HEK293T (cell line): ENCODE measurements around the gene PFN4.
A peak's percentile ranks its signal among the peaks of the same experiment; 100 is the strongest.

ENCODE experiments used
- CTCF ChIA-PET: fragments of 350-600 bp; formaldehyde crosslinking; extraction: SDS; loops from one replicate; lab custom pipeline; 2021; ENCODE audit warnings: antibody characterized with exemption, inconsistent platforms; lab: Yijun Ruan, JAX
- POLR2A ChIA-PET: fragments of 350-600 bp; formaldehyde crosslinking; extraction: SDS; loops from one replicate; lab custom pipeline; 2020; ENCODE audit warnings: antibody characterized with exemption, inconsistent platforms; lab: Yijun Ruan, JAX
- DNase-seq: peaks from one replicate; pipeline ENCODE4 v3.0.0; 2012; ENCODE audit warnings: mixed read lengths; ENCODE audit errors: extremely low spot score
- ARNT ChIP-seq: fragments of 450-650 bp; IDR thresholded peaks from 2 replicates; pipeline ENCODE4 v1.6.1; 2017; ENCODE audit warnings: mild to moderate bottlenecking
- BHLHE40 ChIP-seq: fragments of 450-650 bp; IDR thresholded peaks from 2 replicates; pipeline ENCODE4 v1.6.1; 2016; ENCODE audit warnings: mild to moderate bottlenecking, moderate library complexity, borderline replicate concordance
- CTBP1 ChIP-seq: fragments of 450-650 bp; IDR thresholded peaks from 2 replicates; pipeline ENCODE4 v1.6.1; 2016; ENCODE audit warnings: borderline replicate concordance
- ELF4 ChIP-seq: fragments of 450-650 bp; IDR thresholded peaks from 2 replicates; pipeline ENCODE4 v1.6.1; 2017; ENCODE audit warnings: antibody characterized with exemption
- FOXA1 ChIP-seq: fragments of 450-650 bp; IDR thresholded peaks from 2 replicates; pipeline ENCODE4 v1.6.1; 2016; ENCODE audit warnings: mild to moderate bottlenecking
- FOXK2 ChIP-seq: fragments of 450-650 bp; IDR thresholded peaks from 2 replicates; pipeline ENCODE4 v1.6.1; 2016; ENCODE audit warnings: mild to moderate bottlenecking
- FOXM1 ChIP-seq: fragments of 450-650 bp; IDR thresholded peaks from 2 replicates; pipeline ENCODE4 v1.6.1; 2017; ENCODE audit warnings: mild to moderate bottlenecking, borderline replicate concordance
- HDGF ChIP-seq: fragments of 450-650 bp; IDR thresholded peaks from 2 replicates; pipeline ENCODE4 v1.6.1; 2017; ENCODE audit warnings: antibody characterized with exemption, borderline replicate concordance
- L3MBTL2 ChIP-seq: fragments of 450-650 bp; conservative IDR thresholded peaks from 2 replicates; pipeline ENCODE4 v1.6.1; 2016; ENCODE audit warnings: mild to moderate bottlenecking
- LEF1 ChIP-seq: fragments of 450-650 bp; IDR thresholded peaks from 2 replicates; pipeline ENCODE4 v1.6.1; 2017; ENCODE audit warnings: mild to moderate bottlenecking, borderline replicate concordance
- NFRKB ChIP-seq: fragments of 450-650 bp; IDR thresholded peaks from 2 replicates; pipeline ENCODE4 v1.6.1; 2016; ENCODE audit warnings: mild to moderate bottlenecking, moderate library complexity
- PKNOX1 ChIP-seq: fragments of 450-650 bp; IDR thresholded peaks from 2 replicates; pipeline ENCODE4 v1.6.1; 2016
- SP1 ChIP-seq: fragments of 450-650 bp; IDR thresholded peaks from 2 replicates; pipeline ENCODE4 v1.6.1; 2017
- SUZ12 ChIP-seq: fragments of 450-650 bp; IDR thresholded peaks from 2 replicates; pipeline ENCODE4 v1.6.1; 2016; ENCODE audit warnings: mild to moderate bottlenecking
- TARDBP ChIP-seq: fragments of 450-650 bp; IDR thresholded peaks from 2 replicates; pipeline ENCODE4 v1.6.1; 2016
- ZNF384 ChIP-seq: fragments of 450-650 bp; IDR thresholded peaks from 2 replicates; pipeline ENCODE4 v1.6.1; 2016

The PFN4 gene

DNA sequence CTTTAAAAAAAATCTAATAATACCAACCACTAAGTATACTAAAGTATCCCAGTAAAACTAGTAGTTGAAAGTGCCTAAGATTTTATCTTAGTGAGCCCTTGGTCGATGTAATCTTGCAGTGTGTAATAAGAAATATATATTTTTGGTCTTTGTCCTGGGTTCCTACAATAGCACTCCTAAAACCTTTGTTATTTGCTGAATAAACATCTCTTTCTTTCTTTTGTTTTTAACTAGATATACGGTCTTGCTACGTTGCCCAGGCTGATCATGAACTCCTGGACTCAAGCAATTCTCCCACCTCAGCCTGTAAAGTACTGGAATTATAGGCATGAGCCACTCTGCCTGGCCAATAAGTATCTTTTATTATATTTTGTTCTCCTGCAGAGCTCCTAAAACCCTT, 36.1 kb downstream of the PFN4 start:
- ChIA-PET CTCF (no interaction called here), POLR2A (interaction anchor here (0.7 kb wide), 1 partner anchor 40 kb away, joined by 3 read pairs; the partner anchor contains the start of gene WDCP)
- TF ChIP-seq ARNT = no peak
- TF ChIP-seq FOXM1 = no peak
- no peak for TF ChIP-seq BHLHE40
- no peak for TF ChIP-seq TARDBP
- no peak for TF ChIP-seq L3MBTL2
- no peak for TF ChIP-seq SP1
- no peak for TF ChIP-seq FOXK2
- DNase-seq = no peak

- ChIA-PET CTCF (no interaction called here), POLR2A (no interaction called here)
These were observed 36.9 kb downstream of the PFN4 start for GRCh38 chr2:24086241-24086640.

GRCh38 chr2:24085200-24085489, 38.0 kb downstream of the PFN4 start:
- POLR2A ChIA-PET = interaction anchor here (1.9 to 2.5 kb wide), 5 partner anchors 36 to 158 kb away, joined by 6 to 26 read pairs (median 14); partner anchors contain the start of genes ATAD2B, FAM228B, FKBP1B and PFN4
- no peak for TF ChIP-seq TARDBP
- no peak for TF ChIP-seq SP1
- TF ChIP-seq FOXK2 = no peak
- no peak for TF ChIP-seq NFRKB
- no peak for TF ChIP-seq PKNOX1
- no peak for TF ChIP-seq LEF1
- TF ChIP-seq CTBP1 = no peak
- TF ChIP-seq L3MBTL2 = no peak
- TF ChIP-seq FOXM1 = no peak
- TF ChIP-seq ARNT = no peak
- no peak for TF ChIP-seq FOXA1
- TF ChIP-seq HDGF = no peak
- no peak for TF ChIP-seq ZNF384
- TF ChIP-seq BHLHE40 = no peak
- TF ChIP-seq ELF4 = no peak
- TF ChIP-seq SUZ12 = no peak
- CTCF ChIA-PET = interaction anchor here (1.5 kb wide), 2 partner anchors 21 to 158 kb away, joined by 7 to 9 read pairs; partner anchors contain the start of gene ATAD2B
- DNase-seq = no peak

More at GRCh38 chr2:24086241-24086640, 36.9 kb downstream of the PFN4 start:
- no peak for DNase-seq
- TF ChIP-seq CTBP1 (no peak), FOXA1 (no peak), TARDBP (no peak), BHLHE40 (no peak), ELF4 (no peak), L3MBTL2 (no peak)

DNA sequence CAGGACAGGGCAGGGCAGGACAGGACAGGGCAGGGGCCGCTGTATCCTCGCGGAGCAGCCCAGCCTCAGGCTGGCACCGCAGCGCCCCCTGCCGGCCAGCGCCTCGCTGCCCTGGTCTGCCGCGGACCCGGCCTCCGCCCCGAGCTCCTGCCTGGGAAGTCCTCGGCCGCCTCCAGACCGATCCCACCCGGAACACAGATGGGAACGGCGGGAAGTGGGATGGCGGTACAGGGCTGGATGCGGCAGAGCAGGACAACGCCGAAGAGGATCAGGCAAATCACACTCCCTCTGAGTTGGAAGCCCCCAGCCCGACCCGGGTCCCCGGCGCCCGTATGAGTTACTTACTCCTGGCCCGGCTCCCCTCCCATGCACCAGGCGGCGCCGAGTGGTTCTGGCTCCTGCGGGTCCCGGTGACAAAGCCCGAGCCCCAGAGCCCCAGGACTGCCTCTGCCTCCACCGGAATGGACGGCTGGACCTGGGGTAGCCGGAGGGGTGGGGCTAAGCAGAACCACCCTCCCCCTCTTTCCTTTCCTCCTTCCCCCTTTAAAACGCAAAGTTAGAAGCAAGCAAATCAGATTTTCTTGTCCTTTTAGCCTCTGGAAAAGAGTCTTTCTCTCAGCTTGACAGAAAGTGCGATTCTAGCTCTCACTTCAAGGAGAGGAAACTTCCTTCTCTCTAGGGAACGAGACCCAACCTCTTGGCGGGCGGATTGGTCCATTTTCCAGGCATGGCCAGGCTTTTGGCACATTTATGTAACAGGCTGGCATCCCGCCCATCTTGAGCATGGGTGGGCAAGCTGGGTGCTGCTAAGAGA, 38.5 kb downstream of the PFN4 start, which contains the start of gene TP53I3:
TSS of gene TP53I3 (minus strand) at position 449 of the 814 bp plus-strand sequence. CDS start 508 bp downstream, outside the sequence.
- POLR2A ChIA-PET = interaction anchor here (0.7 to 2.5 kb wide), 10 partner anchors 8 to 260 kb away, joined by 4 to 26 read pairs (median 7); partner anchors contain the start of genes ATAD2B, FAM228B, FKBP1B and PFN4

DNA sequence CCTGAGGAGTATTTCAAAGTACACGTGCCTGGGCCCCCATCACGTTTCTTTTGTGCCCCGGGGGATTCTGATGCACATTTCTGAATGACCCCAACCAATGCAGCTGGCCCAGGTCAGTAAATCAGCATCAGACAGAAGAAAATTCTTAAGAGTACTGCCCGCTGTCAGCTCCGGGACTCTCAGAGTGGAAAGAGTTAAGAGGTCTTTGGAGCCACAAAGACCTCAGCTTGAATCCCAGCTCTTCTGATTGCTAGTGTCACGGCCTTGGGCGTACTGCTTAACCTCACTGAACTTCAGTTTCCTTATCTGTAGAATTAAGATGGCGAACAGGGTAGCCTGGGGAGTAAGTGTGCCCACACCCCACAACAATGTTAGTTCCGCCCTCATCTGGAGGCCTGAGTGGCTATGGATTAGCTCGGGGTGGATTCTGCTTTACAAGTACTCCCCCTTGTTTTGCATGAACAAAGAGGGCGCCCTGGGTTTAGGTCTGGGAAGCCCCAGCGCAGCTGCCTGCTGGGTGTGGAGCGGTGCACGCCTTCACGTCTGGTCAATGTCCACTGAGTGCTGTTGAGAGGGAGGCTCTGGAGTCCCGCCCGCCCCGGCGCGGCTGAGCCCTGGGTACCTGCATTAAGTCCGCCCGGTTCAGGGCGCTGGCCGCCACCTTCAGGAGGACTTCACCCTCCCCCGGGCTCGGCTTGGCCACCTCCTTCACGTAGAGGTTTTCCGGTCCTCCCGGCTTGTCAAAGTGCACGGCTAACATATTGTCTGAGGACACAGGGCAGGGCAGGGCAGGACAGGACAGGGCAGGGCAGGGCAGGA, 39.4 kb downstream of the PFN4 start:
- TF ChIP-seq HDGF (no peak), PKNOX1 (no peak), ARNT (no peak), SUZ12 (no peak), LEF1 (no peak), BHLHE40 (no peak), ZNF384 (no peak), FOXA1 (no peak), SP1 (no peak), L3MBTL2 (no peak), FOXK2 (no peak), NFRKB (no peak)
- POLR2A ChIA-PET = interaction anchor here (0.6 to 2.5 kb wide), 11 partner anchors 8 to 259 kb away, joined by 3 to 26 read pairs (median 7); partner anchors contain the start of genes ATAD2B, FAM228B, FKBP1B and PFN4
- peak; percentile 40 for DNase-seq
- CTCF ChIA-PET = interaction anchor here (0.6 to 2.2 kb wide), 6 partner anchors 11 to 253 kb away, joined by 3 to 11 read pairs (median 6); partner anchors contain the start of gene ATAD2B

More for the DNA sequence above, 38.5 kb downstream of the PFN4 start, which contains the start of gene TP53I3:
- CTCF ChIA-PET = interaction anchor here (0.5 to 2.2 kb wide), 7 partner anchors 10 to 254 kb away, joined by 3 to 11 read pairs (median 5); partner anchors contain the start of genes ATAD2B and WDCP
- peak; percentile 92 for DNase-seq
- TF ChIP-seq BHLHE40 = no peak
- no peak for TF ChIP-seq ELF4
- no peak for TF ChIP-seq ZNF384
- no peak for TF ChIP-seq FOXK2
- TF ChIP-seq HDGF = no peak
- TF ChIP-seq TARDBP = no peak
- no peak for TF ChIP-seq CTBP1
- no peak for TF ChIP-seq FOXA1
- TF ChIP-seq ARNT = no peak
- no peak for TF ChIP-seq L3MBTL2
- TF ChIP-seq NFRKB = no peak
- TF ChIP-seq FOXM1 = no peak
